Right cardiac atrium (tissue), 5 donors: ENCODE results near the gene GNAS. TPM values are rescaled to one million over a fixed set of nuclear protein-coding genes. Genes with fewer than 3 reads are reported as not detected.

Source experiments
- ATAC-seq, 2 donors: fragments of 200-7000 bp; cut with Tn5 transposase; one replicate each; pipeline versions ENCODE4 v1.8.0 to v1.9.1; 2020; ENCODE audit warnings: moderate library complexity in 2 of 2, mild to moderate bottlenecking in 1 of 2
- DNase-seq, 3 donors: peaks; one replicate each; pipeline ENCODE4 v3.0.0-alpha.2; 2020
- H3K27ac ChIP-seq: one replicate; pipeline ENCODE4 v1.5.1; 2013; ENCODE audit warnings: mild to moderate bottlenecking, low read length, control low read depth, moderate library complexity
- H3K27me3 ChIP-seq: one replicate; pipeline ENCODE4 v1.6.1; 2013; ENCODE audit not compliant: control insufficient read depth, insufficient read depth
- H3K4me1 ChIP-seq: one replicate; pipeline ENCODE4 v1.6.1; 2013; ENCODE audit warnings: low read length; ENCODE audit not compliant: control insufficient read depth, insufficient read depth
- H3K4me3 ChIP-seq: one replicate; pipeline ENCODE4 v1.5.1; 2013; ENCODE audit warnings: low read length, control low read depth
- H3K9me3 ChIP-seq: one replicate; pipeline ENCODE4 v1.6.1; 2013; ENCODE audit warnings: low read length; ENCODE audit not compliant: control insufficient read depth
- WGBS: extraction: QIAGEN DNeasy Blood & Tissue Kit; methylation state at CpG from one replicate; pipeline ENCODE4 v1.1.7; 2013; 5-methylcytosine and 5-hydroxymethylcytosine counted together
- intact Hi-C, 4 donors: fragments of 100-400 bp; cut with DNase I; formaldehyde crosslinking; loops; one replicate each; pipeline versions ENCODE4 v1.11.0 to v1.14.0; 2022 to 2023
- polyA plus RNA-seq: library from polyadenylated mRNA; stranded (reverse); fragments of 200-250 nt; gene quantifications from one replicate; pipeline ENCODE4 v1.2.3, GENCODE V29; 2013
- total RNA-seq, 4 donors: library from RNA; stranded (reverse); fragmentation: NEBNext Ultra II Directional; extraction: Animal tissue kit (Norgen Biotek cat#: 25700); gene quantifications; one replicate each; pipeline ENCODE4 v1.2.1, GENCODE V29; 2021
- donor health status: healthy with polysubstance abuse.
- donor health status: DM: no; HTN: yes; CAD: no.
- donor health status: DM: no; HTN: no; CAD: no.
- donor health status: DM: no; HTN: yes; CAD: no; lungs with severe emphysema.
- donor health status: DM: yes; HTN: yes; CAD: no.

The GNAS gene
- total and polyA plus RNA-seq, 5 donors, result 1,230 to 1,885 (median 1,422) TPM

GRCh38 chr20:58840816-58841538, 11.5 kb upstream of the GNAS start:
- H3K27me3 ChIP-seq, result no peaks in the 10 kb centered on the region
- WGBS, result 52% methylated on average over 51 of the region's 51 CpGs
- no peak overlapping the region for H3K4me3 ChIP-seq
- ATAC-seq (no peak), DNase-seq (no peak)
- intact Hi-C loops, result loop anchor here in 3 of 4 donors (5.0 to 10.0 kb wide), 2 partner anchors 604 to 606 kb away; no protein-coding TSS in a partner anchor
- no peak overlapping the region for H3K27ac ChIP-seq
- H3K4me1 ChIP-seq, result no peaks in the 10 kb centered on the region
- H3K9me3 ChIP-seq, result no peaks in the 10 kb centered on the region

- no peak for ATAC-seq
- no peaks in the 10 kb centered on the region for H3K27me3 ChIP-seq
- H3K27ac ChIP-seq, result no peak overlapping the region
- DNase-seq, result no peak
- intact Hi-C loops, result loop anchor here in 3 of 4 donors (5.0 to 10.0 kb wide), 2 partner anchors 604 to 607 kb away; no protein-coding TSS in a partner anchor
- H3K4me3 ChIP-seq, result no peak overlapping the region
- WGBS, result 47% methylated on average over 58 of the region's 58 CpGs
- no peaks in the 10 kb centered on the region for H3K9me3 ChIP-seq
- H3K4me1 ChIP-seq, result no peaks in the 10 kb centered on the region
Observed at GRCh38 chr20:58841539-58842264, 10.8 kb upstream of the GNAS start.

- no peak overlapping the region for H3K4me3 ChIP-seq
- 54% methylated on average over 20 of the region's 20 CpGs for WGBS
- H3K9me3 ChIP-seq, result no peaks in the 10 kb centered on the region
- intact Hi-C loops, result loop anchor here in 3 of 4 donors (5.0 to 10.0 kb wide), 2 partner anchors 605 to 607 kb away; no protein-coding TSS in a partner anchor
- no peak overlapping the region for H3K27ac ChIP-seq
- no peaks in the 10 kb centered on the region for H3K27me3 ChIP-seq
- DNase-seq, result no peak
- no peak for ATAC-seq
- no peaks in the 10 kb centered on the region for H3K4me1 ChIP-seq
Observed at GRCh38 chr20:58842276-58842675, 10.2 kb upstream of the GNAS start.

- H3K4me3 ChIP-seq, result no peak overlapping the region
- no peaks in the 10 kb centered on the region for H3K9me3 ChIP-seq
- H3K4me1 ChIP-seq, result no peaks in the 10 kb centered on the region
- intact Hi-C loops, result loop anchor here in 3 of 4 donors (5.0 to 10.0 kb wide), 2 partner anchors 606 to 608 kb away; no protein-coding TSS in a partner anchor
- no peaks in the 10 kb centered on the region for H3K27me3 ChIP-seq
- ATAC-seq (no peak), DNase-seq (no peak)
- 44% methylated on average over 6 of the region's 6 CpGs for WGBS
- H3K27ac ChIP-seq, result no peak overlapping the region
Observed at GRCh38 chr20:58843128-58843556, 9.4 kb upstream of the GNAS start.

- Histone ChIP-seq H3K4me3 (no peak overlapping the region), H3K27ac (no peak overlapping the region), H3K27me3 (no peaks in the 10 kb centered on the region), H3K9me3 (no peaks in the 10 kb centered on the region), H3K4me1 (no peaks in the 10 kb centered on the region)
- intact Hi-C loops, result loop anchor here in 2 of 4 donors (10.0 kb wide), 1 partner anchor 611 kb away; no protein-coding TSS in a partner anchor
- DNase-seq (no peak), ATAC-seq (no peak)
- 70% methylated on average over 3 of the region's 3 CpGs for WGBS
Observed at GRCh38 chr20:58845706-58846105, 6.8 kb upstream of the GNAS start.

GRCh38 chr20:58847463-58847862, 5.1 kb upstream of the GNAS start:
- Histone ChIP-seq H3K27me3 (no peaks in the 10 kb centered on the region), H3K4me1 (no peaks in the 10 kb centered on the region), H3K4me3 (no peak overlapping the region), H3K27ac (no peak overlapping the region), H3K9me3 (no peaks in the 10 kb centered on the region)
- intact Hi-C loops, result loop anchor here in 2 of 4 donors (10.0 kb wide), 1 partner anchor 613 kb away; no protein-coding TSS in a partner anchor
- ATAC-seq, result no peak
- no peak for DNase-seq
- 73% methylated on average over 2 of the region's 2 CpGs for WGBS

GRCh38 chr20:58850693-58851174, 1.8 kb upstream of the GNAS start, which contains the start of gene GNAS-AS1:
TSS of gene GNAS-AS1 (minus strand) at chr20:58850902.
- ATAC-seq (peak; percentile 80 to 89), DNase-seq (peak; percentile 87 to 94 (median 94))
- intact Hi-C loops, result loop anchor here in 1 of 4 donors (10.0 kb wide), 1 partner anchor 616 kb away; no protein-coding TSS in a partner anchor
- WGBS, result 46% methylated on average over 25 of the region's 25 CpGs
- Histone ChIP-seq H3K4me3 (peak within 1 kb of the TSS; percentile 39), H3K9me3 (no peaks in the 10 kb centered on the region), H3K27me3 (no peaks in the 10 kb centered on the region), H3K4me1 (no peaks in the 10 kb centered on the region), H3K27ac (no peak within 1 kb of the TSS)

GRCh38 chr20:58851221-58851968, 1.1 kb upstream of the GNAS start:
- no peaks in the 10 kb centered on the region for H3K4me1 ChIP-seq
- 45% methylated on average over 41 of the region's 41 CpGs for WGBS
- peak overlapping the region; percentile 39 for H3K4me3 ChIP-seq
- no peak for ATAC-seq
- no peak overlapping the region for H3K27ac ChIP-seq
- DNase-seq, result no peak
- no peaks in the 10 kb centered on the region for H3K27me3 ChIP-seq
- no peaks in the 10 kb centered on the region for H3K9me3 ChIP-seq
- intact Hi-C loops, result loop anchor here in 1 of 4 donors (10.0 kb wide), 1 partner anchor 617 kb away; no protein-coding TSS in a partner anchor

GRCh38 chr20:58851969-58852458, 502 bp upstream of the GNAS start:
- no peak for ATAC-seq
- intact Hi-C loops, result loop anchor here in 1 of 4 donors (10.0 kb wide), 1 partner anchor 617 kb away; no protein-coding TSS in a partner anchor
- no peaks in the 10 kb centered on the region for H3K27me3 ChIP-seq
- 39% methylated on average over 23 of the region's 23 CpGs for WGBS
- H3K9me3 ChIP-seq, result no peaks in the 10 kb centered on the region
- no peak overlapping the region for H3K27ac ChIP-seq
- DNase-seq, result no peak
- H3K4me1 ChIP-seq, result no peaks in the 10 kb centered on the region
- peak overlapping the region; percentile 39 for H3K4me3 ChIP-seq

- intact Hi-C loops, result loop anchor here in 1 of 4 donors (10.0 kb wide), 1 partner anchor 619 kb away; no protein-coding TSS in a partner anchor
- no peak overlapping the region for H3K4me3 ChIP-seq
- H3K27me3 ChIP-seq, result no peaks in the 10 kb centered on the region
- no peak for DNase-seq
- ATAC-seq, result no peak
- 84% methylated on average over 6 of the region's 6 CpGs for WGBS
- no peaks in the 10 kb centered on the region for H3K4me1 ChIP-seq
- no peaks in the 10 kb centered on the region for H3K9me3 ChIP-seq
- H3K27ac ChIP-seq, result no peak overlapping the region
Observed at GRCh38 chr20:58853466-58853865, 950 bp downstream of the GNAS start.
